ENCODE measurements around the gene AMZ1.
A peak's percentile ranks its signal among the peaks of the same experiment; 100 is the strongest.
"Not testable (repeated sequence)": the region's sequence is repeated elsewhere in the genome, so short reads cannot be mapped to it uniquely, and the experiment has no call there.

The AMZ1 gene

DNA sequence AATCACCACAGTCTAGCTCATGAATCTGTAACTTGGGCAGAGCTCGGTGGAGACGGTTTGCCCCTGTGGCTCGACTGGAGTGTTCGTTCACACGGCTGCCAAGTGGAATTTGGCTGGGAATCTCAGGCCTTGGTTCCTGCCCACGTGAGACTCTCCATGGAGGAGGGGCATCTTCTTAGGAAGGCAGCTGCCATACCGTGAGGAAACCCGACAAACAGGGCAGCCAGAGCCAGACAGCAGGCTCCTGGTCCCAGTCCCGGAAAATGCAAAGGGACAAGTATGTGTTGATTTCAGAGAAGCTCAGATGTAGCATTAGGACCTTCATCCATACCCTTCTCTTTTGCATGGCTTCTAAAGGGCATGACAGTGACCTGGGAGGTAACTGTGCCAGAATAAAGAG is 26.6 kb downstream of the AMZ1 start:
- DNase-seq, result no peak

DNA sequence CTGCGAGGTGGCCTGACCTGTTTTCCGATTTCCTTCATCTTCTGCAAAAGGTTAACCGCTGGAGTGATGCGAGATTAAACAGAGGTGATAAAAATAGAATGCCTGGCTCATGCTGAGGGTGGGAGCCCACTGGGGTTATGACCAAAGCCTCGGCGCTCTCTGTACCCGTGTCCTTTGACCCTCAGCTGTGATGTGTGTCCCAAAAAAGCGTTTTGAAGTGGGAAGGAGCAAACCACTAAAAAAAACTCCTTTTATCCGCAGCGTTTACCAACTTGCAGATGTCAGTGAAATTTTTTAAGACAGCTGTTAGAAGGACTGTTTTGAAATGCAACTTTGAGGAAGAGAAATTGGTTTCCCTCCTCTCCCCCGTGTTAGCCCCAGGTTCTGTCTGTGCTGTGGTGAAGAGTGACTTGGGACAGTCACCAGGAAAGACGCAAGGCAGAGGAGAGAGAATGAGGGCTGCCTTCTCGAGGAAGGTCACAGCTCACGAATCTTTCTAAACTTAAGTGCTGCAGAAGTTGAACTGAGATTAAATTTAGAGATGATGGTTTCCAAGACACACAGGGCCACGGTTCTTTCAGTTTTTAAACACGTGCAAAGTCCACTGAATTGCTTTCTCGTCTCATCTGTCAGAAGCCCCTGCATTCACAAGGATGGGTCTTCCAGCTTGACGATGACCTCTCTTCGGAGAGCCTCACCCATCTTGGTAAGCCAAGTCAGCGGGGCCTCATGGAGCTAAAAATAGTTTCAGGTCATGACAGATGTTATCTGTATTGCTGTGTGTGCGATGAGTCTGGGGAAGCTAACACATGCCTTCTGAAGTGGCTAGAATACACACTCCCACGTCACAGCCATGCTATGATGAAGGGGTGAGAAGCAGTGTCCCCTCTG is 27.6 kb downstream of the AMZ1 start:
- DNase-seq, result no peak

DNA sequence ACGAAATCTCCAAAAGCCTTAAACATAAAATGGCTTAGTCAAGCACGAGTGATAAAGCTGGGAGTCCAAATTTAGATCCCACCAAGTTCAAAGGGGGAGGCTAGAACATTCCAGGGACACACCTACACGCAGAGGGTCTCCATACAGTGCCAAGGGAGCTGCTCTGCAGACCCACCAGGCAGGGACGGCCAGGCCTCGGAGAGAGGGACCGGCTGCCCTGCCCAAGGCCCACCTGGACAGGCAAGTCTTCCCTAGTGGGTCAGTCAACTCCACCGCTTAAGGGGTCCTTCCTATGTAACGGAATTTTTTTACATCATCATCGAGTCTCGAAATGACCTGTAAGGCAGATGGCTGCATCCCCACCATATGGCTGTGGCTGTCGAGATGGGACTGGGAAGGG is 28.5 kb downstream of the AMZ1 start:
- no peak for DNase-seq

DNA sequence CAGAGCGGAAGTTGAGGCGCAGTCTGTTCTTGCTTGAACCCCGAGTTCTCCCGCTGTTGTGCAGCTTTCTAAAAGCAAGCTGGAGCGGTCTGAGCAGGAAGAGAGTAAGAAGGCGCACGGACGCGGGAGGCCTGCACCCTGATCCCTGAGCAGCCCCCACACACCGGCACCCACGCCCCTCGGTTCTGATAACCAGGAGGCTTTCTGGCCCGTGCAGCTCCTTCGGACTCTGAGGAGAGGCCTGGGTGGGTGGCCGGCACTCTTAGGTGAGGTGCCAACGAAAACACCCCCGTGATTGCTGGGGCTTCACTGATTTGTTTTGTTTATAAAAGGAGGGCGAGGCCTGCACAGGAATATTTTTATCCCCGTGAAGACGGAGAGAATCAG is 28.9 kb downstream of the AMZ1 start:
- no peak for DNase-seq

DNA sequence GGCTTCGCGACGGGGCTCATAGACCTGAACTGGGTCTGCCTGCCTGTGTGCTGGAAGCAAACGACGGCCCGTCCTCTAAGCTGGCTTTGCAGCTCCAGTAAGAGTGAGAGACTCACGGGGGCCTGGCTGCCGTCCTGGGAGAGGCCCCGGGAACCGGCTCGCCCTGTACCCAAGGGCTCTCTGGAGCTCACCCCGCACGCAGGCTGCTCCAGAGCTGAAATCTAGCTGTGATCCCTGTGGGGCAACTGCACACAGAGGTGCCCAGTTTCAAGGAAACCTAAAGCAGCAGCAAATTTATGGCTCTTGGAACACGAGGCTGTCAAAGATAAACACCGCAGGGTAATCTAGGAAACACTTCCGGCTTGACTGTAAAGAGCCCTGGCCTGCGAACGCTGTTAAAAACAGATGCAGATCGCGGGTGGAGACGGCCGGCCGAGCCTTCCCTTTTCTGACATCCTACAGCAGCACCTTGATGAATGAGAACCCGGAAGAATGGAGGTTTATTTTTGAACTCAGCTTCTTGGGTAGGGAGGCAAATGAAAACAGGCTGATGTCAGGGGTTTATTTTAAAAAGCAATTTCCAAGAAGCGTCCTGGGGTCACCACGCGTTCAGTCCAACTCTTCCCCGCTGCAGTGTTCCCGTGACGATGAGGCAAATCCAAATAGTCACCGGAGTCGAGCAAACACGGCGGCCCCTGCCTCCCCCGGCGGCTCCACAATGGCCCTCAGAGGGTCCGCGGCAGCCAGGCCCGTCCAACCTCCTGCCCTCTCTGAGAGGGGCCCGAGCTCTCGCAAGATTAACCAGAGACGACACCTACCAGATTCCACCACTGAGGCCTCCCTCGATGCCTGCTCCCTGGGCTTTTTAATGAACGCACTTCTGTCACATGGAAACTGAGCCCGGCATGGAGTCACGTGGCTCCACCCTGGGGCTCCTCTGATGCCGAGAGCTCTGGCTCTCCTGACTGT is 29.6 kb downstream of the AMZ1 start:
- DNase-seq, result peak; percentile 20

DNA sequence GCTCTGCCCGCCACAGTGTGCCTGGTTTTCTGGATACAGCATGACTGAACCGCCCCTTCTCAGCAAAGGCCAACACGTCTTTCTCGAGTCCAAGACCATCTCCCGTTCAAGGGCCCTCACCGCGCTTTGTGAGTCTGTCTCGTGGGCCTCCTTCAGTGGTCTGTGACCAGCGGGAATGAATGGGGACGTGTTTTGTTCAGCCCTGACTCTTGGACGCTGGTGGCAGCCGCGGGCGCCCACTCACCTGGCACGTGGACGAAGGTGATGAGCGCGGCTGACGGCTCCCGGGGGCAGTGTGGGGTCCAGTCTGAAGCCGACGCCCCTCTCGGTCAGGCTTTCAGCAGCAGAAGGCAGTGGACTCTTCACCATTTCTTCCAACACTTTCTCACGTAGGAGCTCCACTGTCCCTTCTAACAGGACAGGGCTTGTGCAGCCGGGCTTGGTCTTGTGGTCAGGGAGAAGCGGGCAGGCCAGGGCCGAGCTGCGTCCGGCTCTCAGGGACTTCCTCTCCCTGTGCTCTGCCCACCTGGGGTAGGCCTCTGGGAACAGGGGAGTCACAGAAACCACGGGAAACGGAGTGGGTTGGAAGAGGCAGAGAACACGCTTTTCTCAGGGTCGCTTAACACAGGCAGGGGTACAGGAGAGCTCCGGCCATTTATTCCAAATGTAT is 30.4 kb downstream of the AMZ1 start:
- DNase-seq, result no peak

DNA sequence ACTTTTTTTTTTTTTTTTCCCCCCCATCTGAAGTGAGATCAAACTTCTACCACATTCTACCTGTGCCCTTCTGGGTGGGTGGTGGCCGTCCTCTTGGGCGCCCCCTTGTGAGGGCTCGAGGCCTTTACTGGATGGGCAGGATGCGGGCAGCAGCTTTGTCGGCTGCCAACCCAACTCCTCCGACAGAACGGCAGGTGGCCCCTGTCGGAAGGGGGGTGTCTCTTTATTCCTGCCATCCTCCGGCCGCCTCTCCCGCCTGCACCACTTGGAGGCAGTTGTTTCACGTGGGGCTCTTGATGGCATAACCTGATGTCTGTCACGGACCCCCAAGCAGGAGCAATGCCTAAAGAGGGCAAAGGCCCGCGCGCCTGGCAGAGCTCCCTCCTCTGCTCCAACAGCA is 31.0 kb downstream of the AMZ1 start:
- DNase-seq, result peak; percentile 11

DNA sequence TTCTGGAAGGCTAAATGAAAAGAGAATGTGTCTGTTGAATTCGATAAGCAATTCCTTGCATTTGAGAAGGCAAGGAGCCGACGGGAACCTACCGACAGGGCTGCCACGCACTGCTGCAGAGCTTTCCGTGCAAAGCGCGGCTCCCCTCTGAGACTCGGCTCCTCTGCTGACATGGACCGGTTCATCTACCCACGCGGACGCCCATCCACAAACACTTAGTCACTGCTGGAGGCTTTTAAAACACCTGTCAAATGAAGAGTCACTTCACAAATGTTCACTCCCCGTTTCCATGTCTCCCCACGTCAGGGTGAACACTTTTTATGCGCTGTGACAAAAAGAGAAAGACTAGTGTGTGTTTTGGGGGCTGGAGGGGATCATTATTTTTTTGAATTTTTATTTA is 32.0 kb downstream of the AMZ1 start:
- no peak for DNase-seq

DNA sequence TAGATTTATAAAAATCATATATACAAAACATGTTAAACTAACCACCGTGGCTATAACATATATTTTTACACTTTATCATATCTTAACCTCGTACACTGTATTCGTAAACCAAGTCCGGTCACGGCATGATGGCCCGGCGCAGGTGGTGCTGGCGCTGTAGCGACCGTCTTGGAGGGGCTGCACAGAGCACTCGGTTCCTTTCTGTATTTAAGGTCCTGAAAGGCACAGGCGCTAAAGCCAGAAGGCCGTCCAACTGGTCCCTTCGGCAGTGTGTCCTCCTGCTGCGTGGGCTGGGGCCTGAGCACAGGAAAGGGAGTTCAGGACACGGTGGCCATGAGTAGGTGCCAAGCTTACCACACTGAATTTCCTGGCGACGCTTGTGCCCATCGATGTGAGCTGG is 33.8 kb downstream of the AMZ1 start:
- DNase-seq, result no peak

DNA sequence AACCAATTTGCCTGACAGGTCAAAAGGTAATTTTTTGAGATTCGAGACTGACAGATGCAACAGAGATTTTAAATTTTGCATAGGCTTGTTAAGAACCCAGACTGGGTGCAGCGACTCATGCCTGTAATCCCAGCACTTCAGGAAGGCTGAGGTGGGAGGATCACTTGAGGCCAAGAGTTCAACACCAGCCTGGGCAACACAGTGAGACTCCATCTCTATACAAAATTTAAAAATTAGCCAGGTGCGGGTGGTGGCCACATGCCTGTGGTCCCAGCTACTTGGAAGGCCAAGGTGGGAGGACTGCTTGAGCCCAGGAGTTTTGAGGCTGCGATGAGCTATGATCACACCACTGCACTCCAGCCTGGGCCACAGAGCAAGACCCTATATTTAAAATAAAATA is 34.6 kb downstream of the AMZ1 start:
- no peak for DNase-seq

DNA sequence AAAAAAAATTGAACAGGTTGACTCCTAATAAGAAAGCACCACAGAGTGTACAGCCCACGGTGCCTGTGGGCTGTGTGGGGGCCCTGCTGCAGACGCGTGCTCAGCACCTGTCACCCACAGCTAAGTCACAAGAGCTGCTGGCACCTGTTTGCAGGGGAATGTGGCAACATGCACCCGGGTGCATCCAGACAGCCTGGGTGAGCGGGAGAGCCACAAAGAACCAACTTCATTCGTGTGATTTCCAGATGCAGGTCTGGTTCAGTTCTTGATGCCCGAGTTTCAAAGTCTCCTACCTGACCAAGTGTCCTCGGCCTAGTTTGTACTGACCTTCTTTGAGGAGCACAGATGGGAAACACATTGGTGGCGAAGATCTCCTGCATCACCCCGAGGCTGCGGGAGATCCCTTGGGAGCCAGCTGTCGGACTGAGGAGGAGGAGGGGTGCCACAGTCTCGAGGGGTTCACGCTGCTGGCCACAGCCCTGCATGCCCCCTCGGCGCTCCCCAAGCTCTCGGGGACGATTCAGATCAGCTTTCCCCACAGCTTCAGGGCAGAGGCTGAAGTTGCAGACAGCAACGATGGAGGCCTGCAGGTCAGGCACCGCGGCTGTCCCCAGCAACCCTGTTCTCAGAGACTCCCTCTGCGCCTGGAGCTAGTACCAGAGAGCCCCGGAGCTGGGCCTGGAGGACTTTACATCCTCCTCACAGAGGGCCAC is 35.3 kb downstream of the AMZ1 start:
- no peak for DNase-seq

DNA sequence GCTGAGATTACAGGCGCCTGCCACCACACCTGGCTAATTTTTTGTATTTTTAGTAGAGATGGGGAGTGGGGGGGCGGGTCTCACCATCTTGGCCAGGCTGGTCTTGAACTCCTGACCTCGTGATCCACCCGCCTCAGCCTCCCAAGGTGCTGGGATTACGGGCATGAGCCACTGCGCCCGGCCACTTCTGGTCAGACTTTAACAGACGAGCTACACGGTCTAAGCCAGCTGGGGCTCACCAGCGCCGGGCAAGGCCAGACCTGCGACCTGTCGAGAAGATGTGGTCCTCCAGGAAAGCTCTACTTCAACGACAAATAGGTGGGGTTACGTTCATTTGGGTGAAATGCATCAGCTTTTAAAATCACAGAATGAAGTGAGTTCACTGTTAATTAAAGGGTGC is 36.0 kb downstream of the AMZ1 start:
- DNase-seq, result not testable (repeated sequence)

DNA sequence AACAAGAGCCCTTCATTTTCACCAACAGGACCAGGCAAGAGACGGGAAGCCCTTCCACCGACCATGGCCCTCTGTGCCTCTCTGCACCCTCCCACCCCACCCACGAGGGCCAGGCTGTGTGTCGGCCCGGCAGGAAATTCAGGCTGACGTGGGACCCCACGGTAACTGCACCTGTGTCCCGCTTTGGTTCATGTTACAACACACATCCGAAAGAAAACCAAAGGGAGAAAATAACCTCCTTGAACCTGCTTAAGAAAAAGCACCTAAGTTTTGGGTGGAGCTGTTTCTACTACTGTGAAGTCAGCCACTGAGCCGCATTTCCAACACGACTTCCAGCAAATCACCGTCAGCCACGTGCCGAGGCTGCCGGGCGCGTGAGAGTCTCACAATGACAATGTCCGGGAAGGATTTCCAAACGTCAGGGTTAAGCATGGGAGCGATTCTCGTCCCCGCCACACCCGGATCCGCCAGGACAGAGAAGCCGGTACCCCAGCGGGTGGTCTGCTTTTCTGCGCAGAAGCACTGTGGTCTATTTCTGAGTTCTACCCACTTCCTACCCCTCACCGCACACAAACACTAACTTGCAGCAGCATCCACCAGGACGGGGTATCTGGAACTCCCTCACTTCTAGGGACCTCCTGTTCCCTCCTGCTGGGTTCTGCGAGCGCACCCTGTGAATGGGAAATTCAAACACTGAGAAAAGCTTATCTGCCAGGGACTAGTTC is 36.6 kb downstream of the AMZ1 start:
- DNase-seq, result no peak

DNA sequence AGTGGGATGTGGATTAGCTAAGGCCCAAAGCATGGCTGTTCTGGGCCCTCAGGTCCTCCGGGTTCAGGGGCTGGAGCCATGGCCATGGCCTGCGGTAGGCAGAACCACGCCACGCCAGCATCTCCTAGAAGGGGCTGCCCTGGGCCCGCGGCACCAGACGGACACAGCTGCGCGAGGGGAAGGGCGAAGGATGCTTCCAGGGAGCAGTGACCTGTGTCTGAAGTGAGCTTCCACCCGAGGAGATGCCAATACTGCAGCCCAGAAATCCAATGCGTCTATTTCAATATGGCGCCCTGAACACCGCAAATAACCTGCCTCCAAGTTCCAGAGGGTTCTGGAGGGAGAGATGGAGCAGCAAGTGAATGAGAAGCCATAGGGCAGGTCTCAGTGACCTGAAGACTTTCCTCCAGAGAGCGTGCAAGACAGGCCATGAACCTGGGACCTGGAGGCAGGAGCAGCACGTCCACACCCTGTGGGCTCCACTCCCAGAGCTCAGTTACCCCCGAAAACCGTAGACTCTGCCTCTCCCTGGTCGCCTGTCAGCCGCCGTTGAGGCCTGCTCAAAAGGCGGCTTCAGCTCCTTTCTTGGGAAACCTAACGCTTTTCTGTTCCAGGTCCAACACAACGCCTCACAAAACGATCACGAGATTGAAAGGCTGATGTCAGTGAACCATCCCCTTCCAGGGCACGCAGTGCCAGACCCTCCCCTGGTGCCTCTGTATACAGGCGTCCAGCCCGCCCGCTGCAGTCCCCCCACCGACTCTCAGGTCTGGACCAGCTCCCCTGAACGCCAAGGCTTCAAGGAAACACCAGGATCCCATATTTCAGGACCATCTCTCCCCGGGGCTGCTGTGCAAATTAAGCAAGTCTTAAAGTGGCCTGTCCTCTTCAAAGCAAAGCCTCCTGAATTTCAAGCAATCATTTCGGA is 37.4 kb downstream of the AMZ1 start:
- no peak for DNase-seq

DNA sequence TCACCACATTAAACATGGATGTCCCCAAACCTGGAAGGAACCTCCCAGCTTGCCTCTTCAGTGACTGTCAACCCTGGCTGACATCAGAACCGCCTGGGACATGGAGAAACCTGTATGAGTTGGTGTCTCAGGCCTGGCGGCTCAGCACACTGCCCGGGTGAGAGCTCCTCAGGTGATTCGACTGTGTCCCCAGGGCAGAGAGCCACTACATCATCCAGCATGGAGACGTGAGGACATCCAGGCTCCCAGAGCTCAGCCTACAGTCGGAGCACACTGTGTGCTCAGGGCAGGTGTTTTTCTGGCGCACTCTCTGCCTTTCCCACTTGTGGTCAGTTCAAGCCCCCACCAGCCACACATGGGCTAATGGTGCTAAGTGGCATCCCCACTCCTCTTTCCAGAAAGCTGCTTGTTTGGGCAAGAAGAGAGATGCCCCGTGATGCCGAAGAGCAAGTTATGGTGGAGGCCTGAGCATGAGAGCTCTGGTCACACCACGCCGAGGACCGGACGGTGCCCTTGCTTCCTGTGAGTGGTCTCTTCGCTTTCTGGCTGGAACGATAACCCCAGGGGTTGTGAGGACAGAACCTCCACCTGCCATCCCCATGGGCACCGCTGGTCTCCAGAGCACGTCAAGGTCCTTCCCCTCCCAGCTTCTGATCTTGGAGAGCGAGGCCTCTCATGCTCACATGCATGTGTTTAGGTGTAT is 38.5 kb downstream of the AMZ1 start:
- no peak for DNase-seq

DNA sequence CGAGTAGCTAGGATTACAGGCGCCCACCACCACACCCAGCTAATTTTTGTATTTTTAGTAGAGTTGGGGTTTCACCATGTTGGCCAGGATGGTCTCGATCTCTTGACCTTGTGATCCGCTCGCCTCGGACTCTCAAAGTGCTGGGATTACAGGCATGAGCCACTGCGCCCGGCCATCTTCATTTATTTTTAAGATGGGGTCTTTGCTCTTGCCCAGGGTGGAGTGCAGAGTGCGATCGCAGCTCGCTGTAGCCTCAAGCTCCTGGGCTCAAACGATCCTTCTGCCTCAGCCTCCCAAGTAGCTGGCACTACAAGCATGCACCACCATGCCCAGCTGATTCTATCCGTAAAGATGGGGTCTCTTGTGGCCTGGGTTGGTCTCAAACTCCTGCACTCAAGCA is 39.2 kb downstream of the AMZ1 start:
- not testable (repeated sequence) for DNase-seq

DNA sequence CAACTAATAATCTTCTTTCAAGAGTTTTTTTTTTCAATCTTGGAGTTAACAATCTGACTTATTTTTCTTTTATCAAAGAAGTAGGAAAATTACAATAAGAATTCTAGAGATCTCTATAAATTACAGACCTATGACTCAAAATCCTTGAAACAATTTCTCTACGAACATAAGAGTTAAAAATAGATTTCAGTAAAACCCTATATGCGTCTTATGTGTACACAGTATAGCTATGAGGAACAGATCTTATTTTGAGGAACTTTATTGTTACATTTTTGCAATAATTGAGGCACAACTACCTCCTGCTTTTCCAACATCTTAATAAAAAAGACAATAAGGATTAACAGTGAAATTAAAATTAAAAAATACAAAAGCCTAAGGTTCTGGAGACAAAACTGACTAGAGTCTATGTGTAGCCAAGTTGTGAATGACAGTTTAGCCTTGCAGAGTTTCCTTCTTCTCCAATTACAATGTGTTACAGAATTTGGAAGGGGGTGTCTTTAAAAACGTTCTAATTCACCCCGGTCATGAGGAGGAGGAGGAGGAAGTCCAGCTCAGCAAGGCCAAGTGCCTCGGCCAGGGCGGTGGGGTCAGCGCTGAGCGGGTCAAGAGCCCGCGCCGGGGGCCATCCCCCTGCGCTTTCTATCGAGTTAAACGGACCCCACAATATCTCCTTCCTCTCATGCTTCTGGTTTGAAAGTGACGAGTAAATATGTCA is 40.5 kb downstream of the AMZ1 start:
- no peak for DNase-seq

DNA sequence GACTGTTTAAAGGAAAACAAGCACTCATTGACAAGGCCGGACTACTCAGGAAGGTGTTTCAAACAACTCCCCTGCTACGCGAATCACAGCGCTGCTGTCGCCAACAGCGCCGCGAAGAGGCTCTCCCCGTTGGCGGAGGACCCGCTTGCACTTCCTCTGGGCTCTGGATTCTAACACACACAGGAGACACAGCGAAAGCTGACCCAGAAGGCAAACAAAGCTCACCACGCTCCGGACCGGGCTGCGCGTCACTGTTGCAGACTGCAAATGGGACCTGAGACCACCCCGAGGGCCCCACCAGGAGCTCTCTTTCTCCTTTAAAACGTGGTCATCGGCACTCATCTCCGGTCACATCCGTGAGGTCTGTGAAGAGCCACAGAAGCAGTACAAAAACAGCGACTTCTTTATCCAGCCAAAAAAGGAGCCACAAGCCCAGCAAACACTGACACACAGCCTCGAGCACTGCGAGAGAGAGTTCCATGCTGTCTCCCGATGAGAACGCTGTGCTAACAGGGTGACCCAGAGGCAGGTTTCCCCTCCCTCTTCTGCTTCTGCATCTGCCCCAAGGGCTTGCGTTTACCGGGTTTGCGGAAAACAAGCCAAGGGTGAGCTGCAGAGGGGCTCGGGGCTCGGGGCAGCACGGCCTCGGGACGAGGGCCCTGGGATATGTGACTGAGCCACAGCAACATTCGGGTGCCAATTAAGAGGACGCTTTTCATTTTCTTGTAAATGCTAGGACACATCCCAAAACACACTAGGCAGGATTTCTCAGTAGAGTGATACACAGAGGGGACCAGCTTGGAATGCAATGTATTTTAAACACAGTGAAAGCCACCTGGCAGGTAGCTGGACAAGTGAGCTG is 41.3 kb downstream of the AMZ1 start:
- DNase-seq, result no peak
